ENCODE results near the gene SPDYE1.
A peak's percentile ranks its signal among the peaks of the same experiment; 100 is the strongest.
"Not testable (repeated sequence)": the region's sequence is repeated elsewhere in the genome, so short reads cannot be mapped to it uniquely, and the experiment has no call there.

The SPDYE1 gene

DNA sequence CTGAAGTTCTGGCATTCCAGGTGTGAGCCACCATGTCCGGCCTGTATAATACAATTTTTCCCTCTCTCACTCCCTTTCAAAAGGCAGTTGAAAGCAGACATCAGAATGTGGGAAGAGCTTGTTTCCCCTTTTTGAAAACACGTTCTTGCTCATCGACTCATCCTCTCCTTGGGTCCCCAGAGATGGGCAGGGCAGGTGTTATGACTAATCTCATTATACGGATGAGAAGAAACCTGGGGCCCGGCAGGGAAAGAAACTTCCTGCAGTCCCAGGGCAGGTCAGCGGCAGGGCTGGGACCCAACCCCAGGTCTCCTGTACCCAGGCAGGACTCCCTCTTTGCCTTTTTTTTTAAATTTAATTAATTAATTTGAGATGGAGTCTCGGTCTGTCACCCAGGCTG is 4.8 kb upstream of the SPDYE1 start:
- not testable (repeated sequence) for DNase-seq (ENCODE audit: low read depth)

GRCh38 chr7:43994681-43995080 is 3.0 kb upstream of the SPDYE1 start:
- not testable (repeated sequence) for DNase-seq (ENCODE audit: low read depth)

- not testable (repeated sequence) for DNase-seq (ENCODE audit: low read depth)
These were observed 14.4 kb downstream of the SPDYE1 start for GRCh38 chr7:44012081-44012480.

GRCh38 chr7:44015090-44015489 is 17.4 kb downstream of the SPDYE1 start:
- not testable (repeated sequence) for DNase-seq (ENCODE audit: low read depth)

GRCh38 chr7:44018857-44019807 is 21.4 kb downstream of the SPDYE1 start:
- DNase-seq (ENCODE audit: low read depth) = peak; percentile 99

DNA sequence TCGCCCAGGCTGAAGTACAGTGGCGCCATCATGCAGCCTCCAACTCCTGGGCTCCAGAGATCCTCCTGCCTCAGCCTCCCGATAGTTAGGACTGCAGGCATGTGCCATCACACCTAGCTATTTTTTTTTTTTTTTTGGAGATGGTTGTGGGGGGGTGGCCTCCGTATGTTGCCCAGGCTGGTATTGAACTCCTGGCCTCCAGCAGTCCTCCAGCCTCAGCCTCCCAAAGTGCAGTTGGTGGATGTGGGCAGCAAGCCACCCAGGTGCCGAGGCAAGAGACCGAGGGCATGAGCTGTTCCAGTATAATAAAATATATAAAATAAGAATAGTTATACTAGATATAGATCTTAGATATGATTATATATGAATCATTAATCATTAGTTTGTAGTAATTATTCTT is 22.1 kb downstream of the SPDYE1 start:
- not testable (repeated sequence) for DNase-seq (ENCODE audit: low read depth)

DNA sequence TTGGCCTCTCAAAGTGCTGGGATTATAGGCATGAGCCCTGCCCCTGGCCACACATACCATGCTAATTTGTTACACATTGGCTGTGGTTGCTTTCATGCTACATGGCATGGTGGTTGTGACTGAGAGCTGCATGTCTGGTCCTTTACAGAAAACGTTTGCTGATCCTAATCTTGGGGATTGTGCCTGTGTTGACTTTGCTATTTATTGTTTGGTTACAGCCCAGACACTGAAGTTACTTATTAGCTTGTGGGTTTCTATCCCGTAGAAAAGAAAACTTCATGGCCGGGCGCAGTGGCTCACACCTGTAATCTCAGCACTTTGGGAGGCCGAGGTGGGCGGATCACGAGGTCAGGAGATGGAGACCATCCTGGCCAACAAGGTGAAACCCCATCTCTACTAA is 24.4 kb downstream of the SPDYE1 start:
- DNase-seq (ENCODE audit: low read depth) = not testable (repeated sequence)

DNA sequence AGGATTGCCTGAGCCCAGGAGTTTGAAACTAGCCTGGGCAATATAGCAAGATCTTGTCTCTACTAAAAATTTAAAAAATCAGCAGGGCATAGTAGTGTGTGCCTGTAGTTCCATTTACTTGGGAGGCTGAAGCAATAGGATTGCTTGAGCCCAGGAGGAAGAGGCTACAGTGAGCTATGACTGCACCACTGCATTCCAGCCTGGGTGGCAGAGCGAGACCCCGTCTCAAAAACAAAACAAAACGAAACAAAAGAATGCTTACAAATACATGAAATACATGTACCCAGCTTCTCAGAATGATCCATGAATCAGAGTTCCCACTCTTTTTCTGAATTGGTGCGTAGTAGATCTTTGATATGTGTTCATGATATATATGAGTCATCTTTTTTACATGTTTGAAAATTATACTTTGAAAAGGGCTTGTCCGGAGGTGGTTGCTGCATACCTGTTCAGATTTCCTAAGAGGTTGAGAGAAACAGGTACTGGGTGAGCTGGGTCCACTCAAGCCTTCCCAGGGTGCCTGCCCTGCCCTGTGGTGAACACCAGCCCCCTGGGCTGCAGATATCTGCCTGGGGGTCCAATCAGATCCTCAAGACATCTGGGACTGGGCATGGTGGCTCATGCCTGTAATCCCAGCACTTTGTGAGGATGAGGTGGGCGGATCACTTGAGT is 25.2 kb downstream of the SPDYE1 start:
- DNase-seq (ENCODE audit: low read depth) = not testable (repeated sequence)

GRCh38 chr7:44029433-44029832 is 31.7 kb downstream of the SPDYE1 start:
- not testable (repeated sequence) for DNase-seq (ENCODE audit: low read depth)

GRCh38 chr7:44030029-44030428 is 32.3 kb downstream of the SPDYE1 start:
- DNase-seq (ENCODE audit: low read depth) = not testable (repeated sequence)

- not testable (repeated sequence) for DNase-seq (ENCODE audit: low read depth)
These were observed 33.6 kb downstream of the SPDYE1 start for GRCh38 chr7:44031319-44031718.

- not testable (repeated sequence) for DNase-seq (ENCODE audit: low read depth)
These were observed 34.3 kb downstream of the SPDYE1 start for GRCh38 chr7:44032031-44032430.

GRCh38 chr7:44033971-44034844 is 36.5 kb downstream of the SPDYE1 start:
- not testable (repeated sequence) for DNase-seq (ENCODE audit: low read depth)

- peak; percentile 24 for DNase-seq (ENCODE audit: low read depth)
These were observed 38.7 kb downstream of the SPDYE1 start for GRCh38 chr7:44036364-44036763.

GRCh38 chr7:44037951-44038350 is 40.3 kb downstream of the SPDYE1 start:
- DNase-seq (ENCODE audit: low read depth) = not testable (repeated sequence)

- DNase-seq (ENCODE audit: low read depth) = not testable (repeated sequence)
These were observed 40.9 kb downstream of the SPDYE1 start for GRCh38 chr7:44038553-44038952.

DNA sequence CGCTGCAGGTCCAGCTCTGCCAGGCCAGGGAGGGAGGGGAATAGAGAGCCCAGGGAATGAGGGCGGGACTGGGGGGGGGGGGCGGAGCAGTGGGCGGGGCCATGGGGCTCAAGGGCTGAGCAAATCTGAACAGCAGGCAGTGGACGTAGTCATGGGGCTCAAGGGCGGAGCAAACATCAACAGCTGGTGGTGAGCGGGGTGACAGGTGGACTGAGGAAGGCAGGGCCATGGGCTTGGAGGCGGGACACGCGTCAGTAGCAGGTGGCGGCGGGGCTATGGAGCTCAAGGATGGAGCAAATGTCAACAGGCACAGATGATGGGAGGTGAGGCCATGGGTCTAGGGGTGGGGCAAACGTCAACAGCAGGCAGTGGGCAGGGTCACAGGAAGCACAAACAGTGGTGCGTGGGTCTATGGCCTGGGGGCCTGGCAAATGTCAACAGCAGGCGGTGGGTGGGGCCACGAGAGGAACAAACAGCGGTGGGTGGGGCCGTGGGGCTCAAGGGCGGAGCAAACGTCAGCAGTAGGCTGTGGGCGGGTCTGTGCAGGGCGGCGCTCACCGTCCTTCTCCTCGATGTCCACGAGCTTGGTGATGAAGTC is 41.4 kb downstream of the SPDYE1 start:
- peak; percentile 80 for DNase-seq (ENCODE audit: low read depth)

GRCh38 chr7:44039800-44040492 is 42.2 kb downstream of the SPDYE1 start:
- DNase-seq (ENCODE audit: low read depth) = not testable (repeated sequence)

DNA sequence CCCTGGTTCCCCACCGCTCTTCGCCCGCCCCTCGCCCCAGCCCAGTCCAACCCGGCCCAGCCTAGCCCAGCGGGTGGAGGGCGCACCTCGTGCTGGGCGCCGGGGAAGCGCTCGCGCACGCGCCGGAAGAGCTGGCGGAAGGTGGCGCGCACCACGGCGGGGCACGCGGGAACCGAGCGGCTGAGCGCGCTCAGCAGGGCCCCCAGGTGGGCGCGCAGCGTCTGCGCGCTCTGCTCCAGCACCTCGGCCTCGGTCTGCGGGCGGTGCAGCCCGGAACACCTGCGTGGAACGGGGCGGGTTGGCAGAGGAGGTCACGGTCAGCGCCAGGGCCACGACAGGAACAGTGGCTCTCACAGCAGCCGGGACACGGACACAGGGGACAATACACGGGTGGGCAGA is 42.8 kb downstream of the SPDYE1 start:
- DNase-seq (ENCODE audit: low read depth) = peak; percentile 54

GRCh38 chr7:44042221-44042620 is 44.5 kb downstream of the SPDYE1 start:
- no peak for DNase-seq (ENCODE audit: low read depth)

- no peak for DNase-seq (ENCODE audit: low read depth)
These were observed 46.2 kb downstream of the SPDYE1 start for GRCh38 chr7:44043902-44044301.
